Progenitor cell of endocrine pancreas (in vitro differentiated cells): ENCODE measurements around the gene SYT6. TPM values are rescaled to one million over a fixed set of nuclear protein-coding genes. Genes with fewer than 3 reads are reported as not detected.

Source experiments
- DNase-seq: peaks from one replicate; pipeline ENCODE4 v3.0.0; 2021; ENCODE audit warnings: low spot score; ENCODE audit not compliant: unreplicated experiment
- H3K27ac Mint-ChIP-seq: 2 replicates; pipeline ENCODE4 v1.8.0; 2021; ENCODE audit warnings: mild to moderate bottlenecking, moderate library complexity, mixed read lengths
- H3K27me3 Mint-ChIP-seq: 2 replicates; pipeline ENCODE4 v1.8.0; 2021; ENCODE audit warnings: mixed read lengths
- H3K36me3 Mint-ChIP-seq: 2 replicates; pipeline ENCODE4 v1.8.0; 2022; ENCODE audit warnings: mixed read lengths; ENCODE audit not compliant: insufficient read depth
- H3K4me1 Mint-ChIP-seq: 2 replicates; pipeline ENCODE4 v1.8.0; 2021; ENCODE audit warnings: low read depth, mixed read lengths
- H3K4me3 Mint-ChIP-seq: 2 replicates; pipeline ENCODE4 v1.8.0; 2021; ENCODE audit warnings: low read depth, mild to moderate bottlenecking, moderate library complexity, mixed read lengths
- H3K9me3 Mint-ChIP-seq: 2 replicates; pipeline ENCODE4 v1.8.0; 2021; ENCODE audit warnings: low read depth, mixed read lengths
- total RNA-seq: library from RNA; stranded (reverse); gene quantifications from 2 replicates; pipeline ENCODE4 v1.2.1, GENCODE V29; 2021
- TF ChIP-seq, protein P1 (sequence below): fragments of 200-600 bp; sonication (generic); IDR thresholded peaks from one replicate; pipeline ENCODE4 v1.5.0; 2021; ENCODE audit warnings: antibody characterized with exemption, mild to moderate bottlenecking; ENCODE audit not compliant: unreplicated experiment

Gene SYT6
- total RNA-seq, 1 donor from 2014 or later, result 0.98 TPM

DNA sequence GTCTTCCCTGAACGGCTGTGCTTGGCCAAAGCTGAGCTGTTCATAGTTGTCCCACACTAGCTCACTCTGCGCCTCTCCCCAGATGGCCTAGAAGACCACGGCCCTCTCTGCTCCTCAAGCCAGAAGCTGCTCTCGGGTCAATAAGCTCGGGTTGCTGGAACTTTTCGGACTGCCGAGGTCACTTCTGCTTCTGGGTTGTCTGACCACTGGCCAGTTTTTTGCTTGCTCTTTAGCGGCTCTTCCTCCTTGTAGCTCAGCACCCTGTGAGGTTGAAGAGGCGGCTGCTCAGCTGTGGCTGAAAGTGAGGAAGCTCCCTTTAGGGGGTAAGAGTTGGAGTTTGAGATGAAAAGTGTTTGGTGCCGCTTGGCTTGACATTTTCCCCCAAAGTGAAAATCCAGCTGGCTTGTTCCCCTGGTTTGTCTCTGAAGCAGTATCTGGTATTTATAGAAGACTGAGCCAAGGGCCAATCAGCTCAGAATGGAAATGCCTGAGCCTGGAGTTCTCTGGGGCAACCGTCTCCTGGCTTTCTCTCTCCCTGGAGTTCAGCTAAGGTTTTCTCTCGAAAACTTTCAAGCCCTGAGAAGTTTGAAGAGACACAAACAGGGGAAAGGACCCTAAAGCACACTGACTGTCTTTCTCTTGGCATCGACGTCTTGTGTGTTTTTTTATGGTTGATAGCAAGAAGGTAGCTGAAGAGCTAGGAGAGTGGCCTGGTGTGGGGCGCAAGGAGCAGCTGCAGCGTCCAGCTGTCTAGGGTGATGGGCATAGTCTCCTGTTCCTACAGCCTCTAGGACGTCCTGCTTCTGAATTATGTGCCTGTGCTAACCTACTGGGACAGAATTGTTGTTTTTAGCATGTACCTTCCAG is 72.0 kb downstream of the SYT6 start:
- Mint-ChIP-seq H3K27ac (no peak overlapping the region), H3K27me3 (peaks cover 84% of the 10 kb centered on the region), H3K9me3 (no peaks in the 10 kb centered on the region), H3K4me1 (peaks cover 12% of the 10 kb centered on the region), H3K4me3 (no peak overlapping the region), H3K36me3 (no peaks in the 10 kb centered on the region)
- DNase-seq, result no peak
- TF ChIP-seq, protein P1, sequence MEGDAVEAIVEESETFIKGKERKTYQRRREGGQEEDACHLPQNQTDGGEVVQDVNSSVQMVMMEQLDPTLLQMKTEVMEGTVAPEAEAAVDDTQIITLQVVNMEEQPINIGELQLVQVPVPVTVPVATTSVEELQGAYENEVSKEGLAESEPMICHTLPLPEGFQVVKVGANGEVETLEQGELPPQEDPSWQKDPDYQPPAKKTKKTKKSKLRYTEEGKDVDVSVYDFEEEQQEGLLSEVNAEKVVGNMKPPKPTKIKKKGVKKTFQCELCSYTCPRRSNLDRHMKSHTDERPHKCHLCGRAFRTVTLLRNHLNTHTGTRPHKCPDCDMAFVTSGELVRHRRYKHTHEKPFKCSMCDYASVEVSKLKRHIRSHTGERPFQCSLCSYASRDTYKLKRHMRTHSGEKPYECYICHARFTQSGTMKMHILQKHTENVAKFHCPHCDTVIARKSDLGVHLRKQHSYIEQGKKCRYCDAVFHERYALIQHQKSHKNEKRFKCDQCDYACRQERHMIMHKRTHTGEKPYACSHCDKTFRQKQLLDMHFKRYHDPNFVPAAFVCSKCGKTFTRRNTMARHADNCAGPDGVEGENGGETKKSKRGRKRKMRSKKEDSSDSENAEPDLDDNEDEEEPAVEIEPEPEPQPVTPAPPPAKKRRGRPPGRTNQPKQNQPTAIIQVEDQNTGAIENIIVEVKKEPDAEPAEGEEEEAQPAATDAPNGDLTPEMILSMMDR, result no peak

DNA sequence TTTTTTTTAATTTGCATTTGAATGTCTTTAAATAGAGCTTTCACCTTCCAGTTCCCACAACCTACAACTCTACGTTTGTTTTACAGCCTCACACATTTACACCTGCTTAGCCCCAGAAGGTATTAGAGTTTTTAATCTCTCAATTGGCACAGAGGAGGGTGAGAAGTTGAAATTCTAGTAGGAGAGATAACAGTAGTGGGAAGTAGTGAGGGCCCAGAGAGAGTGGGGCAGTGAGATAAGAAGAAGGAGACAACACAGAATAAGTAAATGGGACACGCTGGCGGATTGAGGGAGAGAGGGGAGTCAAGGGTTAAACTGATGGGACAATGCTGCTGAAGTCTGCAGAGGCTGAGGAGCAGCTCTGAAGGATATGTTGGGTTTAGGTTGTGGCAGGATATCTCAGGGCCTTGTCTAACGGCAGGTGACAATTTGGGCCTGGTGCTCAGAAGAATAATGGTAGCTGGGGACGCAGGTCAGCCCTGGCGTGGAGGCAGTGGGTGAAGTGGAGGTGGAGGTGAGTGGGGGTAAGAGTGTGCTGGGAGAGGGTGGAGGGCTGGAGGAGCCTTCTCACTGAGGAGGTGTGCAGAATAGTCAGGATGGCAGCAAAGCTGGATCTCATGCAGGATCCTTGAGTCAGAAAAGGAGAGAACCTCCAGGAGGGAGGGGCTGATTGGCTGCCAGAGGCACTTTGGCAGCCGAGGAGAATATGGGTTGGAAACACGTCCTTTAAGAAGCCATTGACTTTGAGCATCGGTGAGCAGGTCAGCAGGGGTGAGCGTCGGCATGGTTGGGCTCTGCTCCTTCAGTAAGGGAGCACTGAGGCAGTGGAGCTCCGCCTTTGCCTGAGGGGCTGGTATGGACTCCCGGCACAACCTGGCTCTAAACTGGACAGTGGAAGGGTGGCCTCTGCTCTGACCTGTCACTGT is 72.9 kb downstream of the SYT6 start:
- TF ChIP-seq, protein P1, result no peak
- peak overlapping the region; percentile 12 for H3K27ac Mint-ChIP-seq
- H3K4me1 Mint-ChIP-seq, result peaks cover 19% of the 10 kb centered on the region
- no peaks in the 10 kb centered on the region for H3K36me3 Mint-ChIP-seq
- DNase-seq, result no peak
- H3K27me3 Mint-ChIP-seq, result peaks cover 77% of the 10 kb centered on the region
- no peak overlapping the region for H3K4me3 Mint-ChIP-seq
- no peaks in the 10 kb centered on the region for H3K9me3 Mint-ChIP-seq

DNA sequence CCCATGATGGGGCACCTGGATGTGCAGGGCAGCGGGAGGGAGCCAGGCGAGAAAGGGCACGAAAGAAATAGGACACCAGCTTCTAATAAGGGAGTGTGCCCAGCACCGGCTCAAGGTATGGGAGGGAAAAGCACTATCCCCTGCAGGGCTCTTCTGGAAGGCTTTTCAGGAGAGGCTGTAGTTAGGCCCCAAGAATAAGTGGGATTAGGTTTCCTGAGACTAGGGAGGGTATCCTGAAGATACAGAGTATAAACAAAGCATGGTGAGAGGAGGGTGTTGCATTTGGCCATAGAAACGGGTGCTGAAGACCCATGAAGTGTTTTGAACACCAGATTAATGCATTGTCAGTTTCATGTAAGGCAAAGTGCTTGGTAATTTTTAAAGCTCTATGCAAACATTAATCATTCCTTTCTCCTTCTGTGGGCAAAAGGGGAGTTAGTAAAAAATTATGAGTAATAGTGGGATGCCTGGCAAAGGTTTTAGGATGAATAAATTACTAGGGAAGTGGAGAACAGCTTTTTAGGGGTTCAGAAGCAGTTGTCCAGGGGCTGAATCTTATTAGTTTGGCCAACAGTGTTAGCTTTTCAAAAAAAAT is 74.0 kb downstream of the SYT6 start:
- H3K4me1 Mint-ChIP-seq, result peaks cover 29% of the 10 kb centered on the region
- TF ChIP-seq, protein P1, result no peak

DNA sequence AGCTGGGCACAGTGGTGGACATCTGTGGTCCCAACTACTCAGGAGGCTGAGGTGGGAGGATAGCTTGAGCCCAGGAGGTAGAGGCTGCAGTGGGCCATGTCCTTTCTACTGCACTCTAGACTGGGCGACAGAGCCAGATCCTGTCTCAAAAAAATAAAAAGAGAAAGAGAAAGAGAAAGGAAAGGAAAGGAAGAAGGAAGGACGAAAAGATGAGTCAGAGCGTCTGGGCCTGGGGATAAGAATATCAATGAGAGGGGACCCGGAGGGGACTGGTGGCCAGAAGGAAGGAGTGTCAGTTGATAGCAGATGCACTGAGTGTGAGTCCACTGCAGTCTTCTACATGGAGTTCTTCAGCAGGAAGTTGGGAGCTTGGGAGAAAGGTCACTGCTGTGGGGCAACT is 75.6 kb downstream of the SYT6 start:
- no peaks in the 10 kb centered on the region for H3K36me3 Mint-ChIP-seq
- TF ChIP-seq, protein P1, result no peak
- H3K4me3 Mint-ChIP-seq, result no peak overlapping the region
- peaks cover 59% of the 10 kb centered on the region for H3K27me3 Mint-ChIP-seq
- peaks cover 3% of the 10 kb centered on the region for H3K9me3 Mint-ChIP-seq
- DNase-seq, result no peak
- H3K4me1 Mint-ChIP-seq, result peaks cover 35% of the 10 kb centered on the region
- no peak overlapping the region for H3K27ac Mint-ChIP-seq

More for the DNA sequence above, 74.0 kb downstream of the SYT6 start:
- Mint-ChIP-seq H3K9me3 (no peaks in the 10 kb centered on the region), H3K36me3 (no peaks in the 10 kb centered on the region), H3K27me3 (peaks cover 72% of the 10 kb centered on the region), H3K27ac (no peak overlapping the region), H3K4me3 (no peak overlapping the region)
- DNase-seq, result no peak

DNA sequence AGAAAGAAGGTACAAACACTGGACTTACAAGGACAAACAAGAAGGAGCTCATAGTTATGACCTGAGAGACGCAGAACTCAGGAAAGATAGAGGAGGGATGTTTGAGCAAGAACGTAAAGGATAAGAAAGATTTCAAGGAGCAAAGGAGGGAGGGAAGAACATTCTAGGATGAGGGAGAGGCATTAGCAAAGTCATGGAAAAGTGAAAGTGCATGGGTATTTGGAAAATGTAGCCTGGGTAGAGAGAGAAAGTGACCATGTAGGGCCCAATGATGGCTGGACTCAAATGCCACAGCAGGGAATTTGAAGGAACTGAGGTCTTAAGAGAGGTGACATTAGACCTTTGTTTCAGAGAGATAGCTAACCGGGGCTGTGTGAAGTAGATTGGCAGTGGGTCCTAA is 76.5 kb downstream of the SYT6 start:
- H3K4me1 Mint-ChIP-seq, result peaks cover 35% of the 10 kb centered on the region

More for the DNA sequence above, 76.5 kb downstream of the SYT6 start:
- TF ChIP-seq, protein P1, result no peak
- H3K27me3 Mint-ChIP-seq, result peaks cover 50% of the 10 kb centered on the region
- no peak overlapping the region for H3K4me3 Mint-ChIP-seq
- H3K9me3 Mint-ChIP-seq, result peaks cover 3% of the 10 kb centered on the region
- H3K36me3 Mint-ChIP-seq, result no peaks in the 10 kb centered on the region
- no peak for DNase-seq
- no peak overlapping the region for H3K27ac Mint-ChIP-seq
